Measurements from ENCODE around the gene TKT. TPM values are rescaled to one million over a fixed set of nuclear protein-coding genes. Genes with fewer than 3 reads are reported as not detected.
A peak's percentile ranks its signal among the peaks of the same experiment; 100 is the strongest.

The TKT gene
- total and polyA plus RNA-seq, 2 of the 13 experiments (the other 11 are each of a cell fraction or from before 2014, with no cell fraction given): 150 to 238 TPM

GRCh38 chr3:53196575-53197407 is 59.0 kb downstream of the TKT start:
- in situ Hi-C loops (cut with HindIII; ENCODE audit: extremely low pct_ligation_motif_present, low pct_unique_long_range_greater_than_20kb): loop anchor here (5.0 kb wide), 1 partner anchor 64 kb away; the partner anchor contains the start of gene RFT1
- H3K4me2 ChIP-seq (ENCODE audit: low read depth, low read length): peak overlapping the region; percentile 73
- no TSS peak for BruUV-seq (replicated peaks)
- peak; percentile 20; the same call in 1 of the 2 replicates for TF ChIP-seq STAG1 (CRISPR knock-in tag; IDR thresholded peaks at IDR 0.05)
- TF ChIP-seq ZNF501 (CRISPR knock-in tag; IDR thresholded peaks at IDR 0.05): no peak
- no peak for TF ChIP-seq ZNF549 (CRISPR knock-in tag; IDR thresholded peaks at IDR 0.05)
- TF ChIP-seq, protein P1, sequence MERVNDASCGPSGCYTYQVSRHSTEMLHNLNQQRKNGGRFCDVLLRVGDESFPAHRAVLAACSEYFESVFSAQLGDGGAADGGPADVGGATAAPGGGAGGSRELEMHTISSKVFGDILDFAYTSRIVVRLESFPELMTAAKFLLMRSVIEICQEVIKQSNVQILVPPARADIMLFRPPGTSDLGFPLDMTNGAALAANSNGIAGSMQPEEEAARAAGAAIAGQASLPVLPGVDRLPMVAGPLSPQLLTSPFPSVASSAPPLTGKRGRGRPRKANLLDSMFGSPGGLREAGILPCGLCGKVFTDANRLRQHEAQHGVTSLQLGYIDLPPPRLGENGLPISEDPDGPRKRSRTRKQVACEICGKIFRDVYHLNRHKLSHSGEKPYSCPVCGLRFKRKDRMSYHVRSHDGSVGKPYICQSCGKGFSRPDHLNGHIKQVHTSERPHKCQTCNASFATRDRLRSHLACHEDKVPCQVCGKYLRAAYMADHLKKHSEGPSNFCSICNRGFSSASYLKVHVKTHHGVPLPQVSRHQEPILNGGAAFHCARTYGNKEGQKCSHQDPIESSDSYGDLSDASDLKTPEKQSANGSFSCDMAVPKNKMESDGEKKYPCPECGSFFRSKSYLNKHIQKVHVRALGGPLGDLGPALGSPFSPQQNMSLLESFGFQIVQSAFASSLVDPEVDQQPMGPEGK (CRISPR knock-in tag; IDR thresholded peaks at IDR 0.05): peak; percentile 28; the same call in 1 of the 2 replicates
- TF ChIP-seq CBX2 (IDR thresholded peaks at IDR 0.05; ENCODE audit: low read depth, low read length): no peak
- TF ChIP-seq CBX2 (CRISPR knock-in tag; IDR thresholded peaks at IDR 0.05; ENCODE audit: low read depth): no peak
- peak; percentile 46 for TF ChIP-seq ZMYM4 (CRISPR knock-in tag; IDR thresholded peaks at IDR 0.05)
- TF ChIP-seq, protein P2, sequence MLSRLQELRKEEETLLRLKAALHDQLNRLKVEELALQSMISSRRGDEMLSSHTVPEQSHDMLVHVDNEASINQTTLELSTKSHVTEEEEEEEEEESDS (CRISPR knock-in tag; IDR thresholded peaks at IDR 0.05; ENCODE audit: borderline replicate concordance): no peak
- TF ChIP-seq, protein P3, sequence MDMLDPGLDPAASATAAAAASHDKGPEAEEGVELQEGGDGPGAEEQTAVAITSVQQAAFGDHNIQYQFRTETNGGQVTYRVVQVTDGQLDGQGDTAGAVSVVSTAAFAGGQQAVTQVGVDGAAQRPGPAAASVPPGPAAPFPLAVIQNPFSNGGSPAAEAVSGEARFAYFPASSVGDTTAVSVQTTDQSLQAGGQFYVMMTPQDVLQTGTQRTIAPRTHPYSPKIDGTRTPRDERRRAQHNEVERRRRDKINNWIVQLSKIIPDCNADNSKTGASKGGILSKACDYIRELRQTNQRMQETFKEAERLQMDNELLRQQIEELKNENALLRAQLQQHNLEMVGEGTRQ (IDR thresholded peaks at IDR 0.05; ENCODE audit: low read depth, low read length): peak; percentile 27; the same call in 1 of the 2 replicates
- TF ChIP-seq, protein P3 (CRISPR knock-in tag; IDR thresholded peaks at IDR 0.05; ENCODE audit: borderline replicate concordance): peak; percentile 48; the same call in 1 of the 2 replicates
- TF ChIP-seq, protein P4, sequence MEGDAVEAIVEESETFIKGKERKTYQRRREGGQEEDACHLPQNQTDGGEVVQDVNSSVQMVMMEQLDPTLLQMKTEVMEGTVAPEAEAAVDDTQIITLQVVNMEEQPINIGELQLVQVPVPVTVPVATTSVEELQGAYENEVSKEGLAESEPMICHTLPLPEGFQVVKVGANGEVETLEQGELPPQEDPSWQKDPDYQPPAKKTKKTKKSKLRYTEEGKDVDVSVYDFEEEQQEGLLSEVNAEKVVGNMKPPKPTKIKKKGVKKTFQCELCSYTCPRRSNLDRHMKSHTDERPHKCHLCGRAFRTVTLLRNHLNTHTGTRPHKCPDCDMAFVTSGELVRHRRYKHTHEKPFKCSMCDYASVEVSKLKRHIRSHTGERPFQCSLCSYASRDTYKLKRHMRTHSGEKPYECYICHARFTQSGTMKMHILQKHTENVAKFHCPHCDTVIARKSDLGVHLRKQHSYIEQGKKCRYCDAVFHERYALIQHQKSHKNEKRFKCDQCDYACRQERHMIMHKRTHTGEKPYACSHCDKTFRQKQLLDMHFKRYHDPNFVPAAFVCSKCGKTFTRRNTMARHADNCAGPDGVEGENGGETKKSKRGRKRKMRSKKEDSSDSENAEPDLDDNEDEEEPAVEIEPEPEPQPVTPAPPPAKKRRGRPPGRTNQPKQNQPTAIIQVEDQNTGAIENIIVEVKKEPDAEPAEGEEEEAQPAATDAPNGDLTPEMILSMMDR (CRISPR knock-in tag; IDR thresholded peaks at IDR 0.05): peak; percentile 41
- peak; percentile 92 for TF ChIP-seq ZNF740 (CRISPR knock-in tag; IDR thresholded peaks at IDR 0.05)
- no peak for TF ChIP-seq ZBTB7B (CRISPR knock-in tag; IDR thresholded peaks at IDR 0.05)
- TF ChIP-seq ZNF547 (CRISPR knock-in tag; IDR thresholded peaks at IDR 0.05): no peak
- TF ChIP-seq ZNF343 (CRISPR knock-in tag; IDR thresholded peaks at IDR 0.05): no peak
- no peak for TF ChIP-seq DR1 (CRISPR knock-in tag; IDR thresholded peaks at IDR 0.05)
- no peak for TF ChIP-seq ZNF652 (CRISPR knock-in tag; IDR thresholded peaks at IDR 0.05; ENCODE audit: borderline replicate concordance, low read depth)

More at GRCh38 chr3:53196575-53197407, 59.0 kb downstream of the TKT start:
- peak; percentile 24 for ATAC-seq
- H3K27me3 ChIP-seq (ENCODE audit: control insufficient read depth in 1 of 2, insufficient read depth in 2 of 2, low read length in 2 of 2): no peaks in the 10 kb centered on the region
- CTCF ChIA-PET (ENCODE audit: low intra/inter-chr PET ratio, low total read pairs): interaction anchor here (0.6 to 4.1 kb wide), 8 partner anchors 23 to 345 kb away, joined by 4 to 81 read pairs (median 5); partner anchors contain the start of gene RFT1
- intact Hi-C loops (cut with micrococcal nuclease; ENCODE audit: unreplicated experiment): loop anchor here (1.0 to 5.0 kb wide), 4 partner anchors 62 to 516 kb away; no protein-coding TSS in a partner anchor
- peak overlapping the region in 1 of 3 experiments; percentile 11; a peak in 2 of 6 replicates for H3K4me3 ChIP-seq (replicated peaks in 1 of 3; ENCODE audit: insufficient read depth in 1 of 3, low read depth in 2 of 3, low read length in 3 of 3)
- 37% methylated on average over 15 of the region's 17 CpGs for WGBS (ENCODE audit: low lambda C conversion rate)
- H3K9ac ChIP-seq (ENCODE audit: insufficient read depth, low read depth, low read length): peak overlapping the region; percentile 55
- DNase-seq (ENCODE audit: low spot score): peak; percentile 72
- no peaks in the 10 kb centered on the region for H4K20me1 ChIP-seq (ENCODE audit: insufficient read depth, low read length)
- peaks cover 38% of the 10 kb centered on the region for H3K4me1 ChIP-seq (ENCODE audit: insufficient read depth, low read length)
- POLR2A ChIA-PET: interaction anchor here (0.6 to 2.8 kb wide), 7 partner anchors 27 to 420 kb away, joined by 3 to 13 read pairs (median 3); partner anchors contain the start of gene RFT1
- FAIRE-seq: peak; percentile 12
- H3K9me3 ChIP-seq (ENCODE audit: low read length): no peaks in the 10 kb centered on the region
- H3K36me3 ChIP-seq (replicated peaks in 1 of 2; ENCODE audit: control insufficient read depth in 1 of 2, insufficient read depth in 2 of 2, low read length in 2 of 2): peaks cover 3 to 4% of the 10 kb centered on the region in 2 experiments; a peak in 3 of 5 replicates
- H2AFZ ChIP-seq (ENCODE audit: low read length): no peak overlapping the region
- H3K79me2 ChIP-seq (ENCODE audit: insufficient read depth, low read length): no peaks in the 10 kb centered on the region
- H3K27ac ChIP-seq (ENCODE audit: extremely low read length, insufficient read depth, low read length): peak overlapping the region; percentile 2
